ENCODE data around the gene STK4.

STK4 gene

DNA sequence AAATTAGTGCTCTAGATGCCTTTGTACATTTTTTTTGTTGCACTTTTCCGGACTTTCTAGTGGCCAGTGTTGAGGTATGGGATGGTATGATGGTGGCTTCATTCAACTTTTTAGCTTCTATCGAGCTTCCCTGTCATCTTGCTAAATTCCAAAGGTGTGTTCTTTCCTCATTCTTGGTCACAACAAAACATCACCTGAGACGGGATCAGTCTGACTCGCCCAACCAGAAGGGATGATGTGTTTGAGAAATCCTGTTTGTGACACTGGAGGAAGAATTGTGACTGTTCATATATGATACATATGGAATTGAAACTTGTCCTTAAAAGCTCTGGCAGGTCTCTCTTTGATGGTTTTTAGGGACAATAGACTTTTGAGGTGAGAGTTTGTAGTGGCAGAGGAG, 100.8 kb downstream of the STK4 start:
- Mint-ChIP-seq H3K9me3 (no peaks in the 10 kb centered on the region), H3K4me3 (no peak overlapping the region), H3K27me3 (no peaks in the 10 kb centered on the region), H3K4me1 (peaks cover 34% of the 10 kb centered on the region), H3K36me3 (peaks cover 43% of the 10 kb centered on the region), H3K27ac (no peak overlapping the region)
- ATAC-seq (ENCODE audit: low read depth) (no peak), DNase-seq (ENCODE audit: low spot score in 2 of 2) (no peak)

DNA sequence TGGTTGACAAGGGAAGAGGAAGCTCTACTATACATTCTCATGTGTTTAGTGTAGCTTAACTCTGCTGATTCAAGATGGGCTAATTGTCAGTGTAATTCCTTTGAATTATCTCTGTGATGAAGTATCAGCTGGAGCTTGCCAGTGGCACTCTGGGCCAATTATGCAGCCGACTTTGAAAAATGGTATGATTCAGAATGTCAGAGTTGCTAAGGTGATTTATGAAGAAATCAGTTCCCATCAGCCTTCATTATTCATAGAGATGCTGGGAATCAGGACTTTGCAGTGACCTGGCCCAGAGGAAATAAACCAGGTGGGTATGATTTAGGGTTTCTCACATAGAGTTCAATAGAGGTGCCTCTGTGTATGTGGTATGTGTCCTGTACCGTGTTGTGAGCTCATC, 101.2 kb downstream of the STK4 start:
- ATAC-seq (ENCODE audit: low read depth) (no peak), DNase-seq (ENCODE audit: low spot score in 2 of 2) (no peak)
- no peaks in the 10 kb centered on the region for H3K27me3 Mint-ChIP-seq
- peaks cover 32% of the 10 kb centered on the region for H3K4me1 Mint-ChIP-seq
- H3K9me3 Mint-ChIP-seq = no peaks in the 10 kb centered on the region
- no peak overlapping the region for H3K27ac Mint-ChIP-seq
- no peak overlapping the region for H3K4me3 Mint-ChIP-seq
- H3K36me3 Mint-ChIP-seq = peaks cover 40% of the 10 kb centered on the region

DNA sequence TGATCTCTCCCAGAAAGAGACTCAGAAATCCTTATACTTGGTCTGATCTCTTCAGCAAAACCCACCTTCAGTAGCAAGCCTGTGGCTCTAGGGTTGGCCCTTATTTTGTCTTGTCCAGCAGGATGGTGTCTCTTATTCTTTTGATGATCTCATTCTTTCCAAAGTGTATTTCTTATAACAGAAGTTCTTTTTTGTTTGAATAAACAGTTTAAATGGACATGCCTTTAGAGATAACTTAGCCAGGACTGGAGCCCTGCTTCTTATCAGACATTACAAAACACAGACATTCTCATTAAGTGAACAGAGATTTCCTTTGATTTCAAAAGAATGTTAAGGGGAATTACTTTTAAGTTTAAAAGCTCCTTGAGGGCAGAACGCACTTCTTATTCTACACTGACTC, 102.9 kb downstream of the STK4 start:
- Mint-ChIP-seq H3K4me3 (no peak overlapping the region), H3K36me3 (peaks cover 40% of the 10 kb centered on the region), H3K4me1 (peaks cover 30% of the 10 kb centered on the region), H3K27ac (peak overlapping the region; percentile 80), H3K27me3 (no peaks in the 10 kb centered on the region), H3K9me3 (no peaks in the 10 kb centered on the region)
- no peak for DNase-seq (ENCODE audit: low spot score in 2 of 2)
- ATAC-seq (ENCODE audit: low read depth) = no peak

DNA sequence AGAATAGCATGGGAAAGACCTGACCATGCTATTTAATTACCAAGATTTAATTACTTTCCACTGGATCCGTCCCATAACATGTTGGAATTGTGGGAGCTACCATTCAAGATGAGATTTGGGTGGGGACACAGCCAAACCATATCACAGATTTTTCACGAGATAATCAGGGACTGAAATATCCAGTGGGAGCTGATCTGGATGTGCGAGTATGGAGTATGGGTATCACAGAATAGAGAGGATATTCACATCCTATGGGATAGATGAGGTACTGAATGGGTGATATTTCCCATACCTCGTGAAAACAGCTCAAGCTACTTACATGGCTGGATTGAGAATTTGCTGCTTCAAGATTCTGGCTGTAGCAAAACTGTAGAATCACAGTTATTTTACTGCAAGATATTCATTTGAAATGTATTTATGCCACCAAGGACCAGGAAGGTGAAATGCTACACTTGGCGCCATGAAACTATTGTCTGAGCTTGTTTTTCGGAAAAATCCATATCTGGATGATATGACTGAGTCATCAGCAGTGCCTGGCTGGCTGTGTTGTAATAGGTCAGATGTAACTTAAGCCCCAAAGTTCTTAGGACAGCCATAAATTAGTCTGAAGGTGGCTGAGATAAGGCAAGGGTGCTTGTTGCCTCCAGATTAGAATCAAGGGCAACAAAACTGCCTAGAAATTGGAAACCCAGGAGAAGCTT, 104.8 kb downstream of the STK4 start:
- Mint-ChIP-seq H3K4me1 (peaks cover 18% of the 10 kb centered on the region), H3K27ac (peak overlapping the region; percentile 58), H3K9me3 (no peaks in the 10 kb centered on the region), H3K27me3 (no peaks in the 10 kb centered on the region), H3K36me3 (peaks cover 44% of the 10 kb centered on the region), H3K4me3 (no peak overlapping the region)
- ATAC-seq (ENCODE audit: low read depth) = no peak
- no peak for DNase-seq (ENCODE audit: low spot score in 2 of 2)

DNA sequence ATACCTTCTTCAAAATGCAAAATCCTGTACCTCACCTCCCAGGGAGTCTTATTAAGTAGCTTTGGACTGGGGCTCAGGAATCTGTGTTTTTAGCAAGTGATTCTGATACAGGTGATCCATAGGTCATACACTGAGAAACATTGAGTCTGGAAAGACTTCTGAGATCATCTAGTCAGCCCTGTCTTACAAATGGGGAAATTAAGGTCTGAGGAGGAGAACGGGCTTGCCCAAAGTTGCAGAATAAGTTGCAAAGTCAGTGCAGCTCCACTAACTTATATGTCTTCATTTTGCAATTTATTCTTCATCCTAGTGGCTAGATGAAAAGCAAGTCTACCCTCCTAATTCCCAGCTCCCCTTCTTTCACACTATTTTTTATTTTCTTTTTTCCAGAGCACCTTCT, 105.8 kb downstream of the STK4 start:
- H3K27me3 Mint-ChIP-seq = no peaks in the 10 kb centered on the region
- H3K4me3 Mint-ChIP-seq = no peak overlapping the region
- peaks cover 46% of the 10 kb centered on the region for H3K36me3 Mint-ChIP-seq
- peaks cover 17% of the 10 kb centered on the region for H3K4me1 Mint-ChIP-seq
- H3K9me3 Mint-ChIP-seq = no peaks in the 10 kb centered on the region
- ATAC-seq (ENCODE audit: low read depth) = no peak
- DNase-seq (ENCODE audit: low spot score in 2 of 2) = no peak
- no peak overlapping the region for H3K27ac Mint-ChIP-seq

DNA sequence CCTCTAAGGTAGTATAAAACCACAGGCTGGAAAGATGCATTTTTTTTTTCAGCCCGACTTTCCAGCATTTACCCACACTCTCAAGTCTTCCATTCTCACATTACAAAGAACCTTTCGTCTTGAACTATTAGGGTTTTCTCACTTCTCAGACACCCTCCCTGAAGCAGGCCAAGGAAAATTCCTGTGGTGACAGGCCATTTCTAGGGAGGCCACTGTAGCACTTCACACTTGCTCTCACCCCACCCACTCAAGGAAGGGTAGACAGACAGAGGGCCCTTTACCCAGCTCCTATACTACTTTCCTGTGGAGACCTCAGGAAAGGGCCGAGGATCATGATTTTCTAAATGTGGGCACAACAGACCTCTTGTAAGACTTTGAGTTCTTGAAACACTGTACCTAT, 106.9 kb downstream of the STK4 start:
- Mint-ChIP-seq H3K27ac (peak overlapping the region; percentile 55), H3K36me3 (peaks cover 43% of the 10 kb centered on the region), H3K4me3 (no peak overlapping the region), H3K4me1 (peaks cover 14% of the 10 kb centered on the region), H3K27me3 (no peaks in the 10 kb centered on the region), H3K9me3 (no peaks in the 10 kb centered on the region)
- ATAC-seq (ENCODE audit: low read depth) (no peak), DNase-seq (ENCODE audit: low spot score in 2 of 2) (no peak)

DNA sequence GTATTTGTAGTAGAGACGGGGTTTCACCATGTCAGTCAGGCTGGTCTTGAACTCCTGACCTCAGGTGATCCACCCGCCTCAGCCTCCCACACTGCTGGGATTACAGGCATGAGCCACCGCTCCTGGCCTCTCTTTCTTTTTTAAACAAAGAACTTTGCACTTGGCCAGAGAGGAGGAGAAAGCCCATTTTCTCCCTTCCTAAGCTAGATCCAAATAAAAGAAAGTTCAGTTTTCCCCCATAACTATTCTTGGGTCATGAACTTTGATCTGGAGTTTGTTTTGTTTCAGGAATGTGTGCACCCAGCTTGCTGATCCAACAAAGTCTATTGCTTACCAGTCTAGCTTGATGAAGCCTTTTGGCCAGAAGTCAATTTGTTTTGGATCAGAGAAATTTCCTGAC, 111.2 kb downstream of the STK4 start:
- peaks cover 2% of the 10 kb centered on the region for H3K4me1 Mint-ChIP-seq
- H3K27ac Mint-ChIP-seq = peak overlapping the region; percentile 33
- no peaks in the 10 kb centered on the region for H3K27me3 Mint-ChIP-seq
- DNase-seq (ENCODE audit: low spot score in 2 of 2) (no peak), ATAC-seq (ENCODE audit: low read depth) (no peak)
- H3K9me3 Mint-ChIP-seq = peaks cover 6% of the 10 kb centered on the region
- no peak overlapping the region for H3K4me3 Mint-ChIP-seq
- peaks cover 56% of the 10 kb centered on the region for H3K36me3 Mint-ChIP-seq

DNA sequence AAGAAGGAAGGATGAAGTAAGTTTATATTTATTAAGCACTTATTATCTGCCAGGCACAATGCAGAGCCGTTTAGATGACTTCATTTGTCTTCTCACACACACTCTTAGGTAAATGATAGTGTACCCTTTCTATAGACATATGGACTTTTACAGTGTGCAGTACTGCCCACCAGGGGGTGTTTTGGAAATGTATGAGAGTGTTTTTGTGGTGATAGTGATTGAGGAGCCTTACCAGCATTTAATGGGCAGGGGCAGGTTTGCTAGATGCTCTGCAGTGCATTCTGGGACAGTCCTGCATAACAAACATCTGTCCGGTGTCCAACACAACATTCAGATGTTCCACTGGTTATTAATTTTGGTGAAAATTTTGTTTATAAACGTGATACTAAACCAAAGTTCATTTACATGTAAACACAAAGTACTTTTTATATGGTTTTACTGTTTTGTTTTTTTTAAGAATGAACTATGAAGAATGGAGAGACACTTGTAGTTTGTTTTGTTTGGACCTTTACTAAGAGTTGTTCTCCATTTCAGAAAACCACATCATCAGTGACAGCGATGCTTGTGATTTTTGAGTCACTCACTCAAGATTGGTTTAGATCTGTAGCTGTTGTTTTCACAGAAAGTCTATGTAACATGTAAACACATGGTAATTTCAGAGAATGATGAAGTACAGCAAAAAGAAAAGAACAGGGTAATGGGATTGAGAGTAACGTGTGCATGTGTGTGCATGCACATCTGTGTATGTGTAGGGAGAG, 114.7 kb downstream of the STK4 start:
- ATAC-seq (ENCODE audit: low read depth) = no peak
- no peaks in the 10 kb centered on the region for H3K27me3 Mint-ChIP-seq

DNA sequence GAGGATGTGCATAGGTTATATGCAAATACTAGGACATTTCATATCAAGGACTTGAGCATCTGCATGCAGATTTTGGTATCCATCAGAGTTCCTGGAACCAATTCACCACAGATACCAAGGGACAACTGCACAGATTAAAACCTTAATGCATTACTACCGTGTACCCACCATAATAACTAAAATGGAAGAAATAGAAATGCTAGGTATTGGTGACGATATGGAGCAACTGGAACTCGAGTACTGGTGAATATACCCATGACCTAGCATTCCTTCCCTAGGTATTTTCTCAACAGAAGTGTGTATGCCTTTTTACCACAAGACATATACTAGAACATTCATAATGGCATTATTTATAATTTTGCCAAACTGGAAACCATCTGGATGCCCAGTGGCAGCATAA, 116.2 kb downstream of the STK4 start:
- DNase-seq (ENCODE audit: low spot score in 2 of 2) = no peak
- Mint-ChIP-seq H3K36me3 (peaks cover 49% of the 10 kb centered on the region), H3K27ac (no peak overlapping the region), H3K27me3 (no peaks in the 10 kb centered on the region), H3K4me3 (no peak overlapping the region), H3K4me1 (peaks cover 22% of the 10 kb centered on the region), H3K9me3 (peaks cover 8% of the 10 kb centered on the region)
- ATAC-seq (ENCODE audit: low read depth) = no peak

More for the DNA sequence above, 114.7 kb downstream of the STK4 start:
- DNase-seq (ENCODE audit: low spot score in 2 of 2) = no peak
- H3K4me3 Mint-ChIP-seq = no peak overlapping the region
- peak overlapping the region; percentile 8 for H3K27ac Mint-ChIP-seq
- H3K4me1 Mint-ChIP-seq = peaks cover 14% of the 10 kb centered on the region
- H3K9me3 Mint-ChIP-seq = peaks cover 8% of the 10 kb centered on the region
- H3K36me3 Mint-ChIP-seq = peaks cover 55% of the 10 kb centered on the region

DNA sequence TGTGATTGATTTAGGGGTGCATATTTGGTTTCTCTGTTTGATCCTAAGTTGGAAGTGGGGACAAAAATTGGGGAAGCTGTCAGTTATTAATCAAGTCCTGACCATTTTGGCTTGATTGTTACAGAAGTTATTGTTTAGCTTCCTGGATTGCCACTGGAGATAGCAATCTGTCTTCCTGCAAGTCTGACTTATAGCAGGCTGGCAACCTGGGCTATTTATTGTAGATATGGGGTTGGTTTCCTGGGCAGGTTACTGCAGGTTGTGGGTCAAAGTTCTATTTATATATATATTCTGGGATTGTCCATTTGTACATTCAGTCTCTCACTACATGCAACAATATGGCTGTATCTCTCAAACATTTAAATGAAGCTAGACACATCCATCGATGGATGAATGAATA, 116.8 kb downstream of the STK4 start:
- ATAC-seq (ENCODE audit: low read depth) (no peak), DNase-seq (ENCODE audit: low spot score in 2 of 2) (no peak)
- H3K36me3 Mint-ChIP-seq = peaks cover 49% of the 10 kb centered on the region
- no peaks in the 10 kb centered on the region for H3K27me3 Mint-ChIP-seq
- H3K4me1 Mint-ChIP-seq = peaks cover 29% of the 10 kb centered on the region
- no peak overlapping the region for H3K4me3 Mint-ChIP-seq
- peaks cover 8% of the 10 kb centered on the region for H3K9me3 Mint-ChIP-seq
- H3K27ac Mint-ChIP-seq = peak overlapping the region; percentile 24

DNA sequence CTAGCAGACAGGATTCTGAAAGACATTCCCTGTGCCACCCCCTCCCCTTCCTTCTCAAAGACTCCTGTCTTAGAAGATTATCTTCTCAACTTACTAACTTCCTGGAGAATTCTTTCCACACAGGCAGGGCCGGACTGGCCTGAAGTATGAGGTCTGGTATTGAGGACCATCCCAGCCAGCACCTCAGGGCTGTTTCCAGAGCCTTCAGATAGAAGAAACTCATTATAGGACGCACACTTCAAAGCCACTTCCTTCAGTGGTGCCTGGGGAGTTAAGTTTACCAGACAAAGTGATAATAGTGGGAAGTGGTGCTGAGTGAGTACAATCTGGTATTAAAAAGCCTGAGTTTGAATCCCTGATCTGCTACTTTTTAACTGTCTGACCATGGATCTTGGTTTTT, 119.0 kb downstream of the STK4 start:
- ATAC-seq (ENCODE audit: low read depth) (no peak), DNase-seq (ENCODE audit: low spot score in 2 of 2) (no peak)
- Mint-ChIP-seq H3K9me3 (peaks cover 8% of the 10 kb centered on the region), H3K4me1 (peaks cover 29% of the 10 kb centered on the region), H3K36me3 (peaks cover 38% of the 10 kb centered on the region), H3K27ac (peak overlapping the region; percentile 72), H3K27me3 (no peaks in the 10 kb centered on the region), H3K4me3 (no peak overlapping the region)

DNA sequence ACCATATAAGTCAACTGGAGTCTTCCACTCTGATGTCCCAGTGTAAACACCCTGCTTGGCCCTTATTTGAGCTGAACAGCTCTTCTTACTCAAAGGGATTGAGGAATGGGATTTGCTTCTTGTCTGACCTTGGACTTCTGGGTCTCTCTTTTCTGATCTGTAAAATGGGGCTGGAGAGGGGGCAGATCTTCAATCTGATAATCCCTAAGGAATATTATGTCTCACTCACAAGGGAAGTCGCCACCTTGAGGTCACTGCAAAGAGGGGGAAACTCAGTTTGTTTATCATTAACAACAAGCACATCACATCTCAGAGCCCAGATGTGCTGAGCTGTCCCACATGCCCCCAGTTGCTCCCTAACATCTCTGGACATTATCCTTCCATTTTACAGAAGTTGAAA, 119.6 kb downstream of the STK4 start:
- peak overlapping the region; percentile 72 for H3K27ac Mint-ChIP-seq
- ATAC-seq (ENCODE audit: low read depth) = no peak
- peaks cover 32% of the 10 kb centered on the region for H3K36me3 Mint-ChIP-seq
- no peak for DNase-seq (ENCODE audit: low spot score in 2 of 2)
- no peaks in the 10 kb centered on the region for H3K27me3 Mint-ChIP-seq
- H3K4me1 Mint-ChIP-seq = peaks cover 29% of the 10 kb centered on the region
- no peak overlapping the region for H3K4me3 Mint-ChIP-seq
- peaks cover 7% of the 10 kb centered on the region for H3K9me3 Mint-ChIP-seq

DNA sequence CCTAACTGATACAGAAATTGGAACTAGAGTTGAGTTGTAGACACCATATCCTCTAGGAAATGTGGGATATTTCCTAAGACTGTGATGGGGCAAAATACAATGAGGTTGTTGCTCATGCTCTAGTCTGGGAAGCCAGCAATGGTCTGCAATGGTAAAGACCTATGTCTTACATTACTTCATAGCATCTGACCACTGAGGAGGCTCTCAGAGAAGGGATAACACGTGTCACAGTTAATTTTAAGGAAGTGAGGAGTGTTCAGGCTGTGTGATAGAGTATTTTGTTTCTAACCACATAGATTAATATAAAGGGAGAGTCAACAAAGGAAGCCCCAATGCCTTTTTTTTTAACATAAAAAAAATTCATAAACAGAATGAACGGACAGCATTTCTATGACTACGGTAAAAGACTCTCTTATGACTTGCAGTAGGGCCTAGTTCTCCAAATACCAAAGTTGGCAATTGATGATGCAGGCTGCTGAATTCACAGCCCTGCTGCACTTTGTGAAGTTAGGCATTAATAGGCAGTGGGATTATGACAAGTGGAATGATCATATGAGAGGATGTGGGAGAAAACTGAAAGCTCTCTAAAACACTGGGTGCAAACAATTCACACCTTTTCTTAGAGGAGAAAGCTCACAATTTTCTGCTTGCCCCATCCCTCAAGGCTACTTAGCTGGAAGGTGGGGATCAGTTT, 120.9 kb downstream of the STK4 start:
- DNase-seq (ENCODE audit: low spot score in 2 of 2) (no peak), ATAC-seq (ENCODE audit: low read depth) (peak; percentile 62)
- Mint-ChIP-seq H3K4me1 (peaks cover 29% of the 10 kb centered on the region), H3K27me3 (no peaks in the 10 kb centered on the region), H3K4me3 (no peak overlapping the region), H3K36me3 (peaks cover 22% of the 10 kb centered on the region), H3K27ac (peak overlapping the region; percentile 36), H3K9me3 (peaks cover 2% of the 10 kb centered on the region)

DNA sequence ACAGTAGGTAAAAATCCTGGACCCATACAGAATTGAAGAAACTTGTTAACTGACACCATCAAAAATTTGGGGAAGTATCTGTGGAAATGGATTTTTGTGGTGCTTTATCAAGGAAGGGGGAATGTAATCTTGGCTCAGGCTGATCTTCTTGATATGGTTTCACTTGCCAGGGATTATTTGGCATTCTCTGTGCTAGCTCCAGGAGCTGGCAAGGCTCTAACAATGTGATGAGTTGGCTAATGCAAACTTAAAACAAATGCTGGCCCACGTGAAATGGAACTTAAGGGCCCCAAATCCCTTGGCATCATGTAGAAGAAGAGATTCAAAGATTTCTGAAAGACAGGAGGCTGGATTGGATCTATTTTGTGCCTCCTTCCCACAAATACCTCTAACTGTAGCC, 121.5 kb downstream of the STK4 start:
- DNase-seq (ENCODE audit: low spot score in 2 of 2) = no peak
- peak overlapping the region; percentile 36 for H3K27ac Mint-ChIP-seq
- peaks cover 18% of the 10 kb centered on the region for H3K36me3 Mint-ChIP-seq
- H3K4me1 Mint-ChIP-seq = peaks cover 28% of the 10 kb centered on the region
- H3K27me3 Mint-ChIP-seq = no peaks in the 10 kb centered on the region
- no peak for ATAC-seq (ENCODE audit: low read depth)
- no peak overlapping the region for H3K4me3 Mint-ChIP-seq
- H3K9me3 Mint-ChIP-seq = peaks cover 1% of the 10 kb centered on the region

All from memory B cell (primary cell).